Lower leg skin (tissue), 3 donors: ENCODE measurements around the gene LTA.

Experiments
- CTCF ChIP-seq, 3 donors: fragments of 450-650 bp; IDR thresholded peaks; one replicate each; pipeline ENCODE4 v1.5.1; 2016; ENCODE audit warnings: antibody characterized with exemption in 3 of 3, mild to moderate bottlenecking in 3 of 3, moderate library complexity in 2 of 3
- POLR2A ChIP-seq, 2 donors: fragments of 450-650 bp; IDR thresholded peaks; one replicate each; pipeline ENCODE4 v1.6.1; 2016 to 2017; ENCODE audit warnings: antibody characterized with exemption in 2 of 2, mild to moderate bottlenecking in 1 of 2, moderate library complexity in 1 of 2

DNA sequence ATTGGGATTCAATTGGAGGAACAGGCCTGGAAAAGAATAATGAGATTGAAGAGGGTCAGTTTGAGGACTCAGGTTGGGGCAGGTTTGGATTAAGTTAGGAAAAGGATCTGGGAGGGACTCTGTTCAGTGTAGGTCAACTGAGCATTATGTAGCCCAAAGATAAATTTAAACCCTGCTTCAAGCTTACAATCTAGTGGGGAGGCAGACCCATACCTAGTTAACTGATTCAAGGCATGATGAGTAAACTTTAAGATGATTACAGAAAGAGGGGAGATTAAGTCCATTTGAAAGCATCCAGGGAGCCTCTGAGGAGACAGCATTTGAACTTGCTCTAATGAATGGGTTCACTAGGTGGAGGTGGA, 11.4 kb upstream of the LTA start:
- TF ChIP-seq POLR2A (IDR thresholded peaks at IDR 0.05) (no peak), CTCF (IDR thresholded peaks at IDR 0.05) (no peak)
